ENCODE results near the gene TDRD1. TPM values are rescaled to one million over a fixed set of nuclear protein-coding genes. Genes with fewer than 3 reads are reported as not detected.

The TDRD1 gene
- total RNA-seq, 4 donors from 2014 or later, result 1.7 TPM; not detected in 3

GRCh38 chr10:114199239-114199638 is 20.1 kb downstream of the TDRD1 start:
- H3K27ac ChIP-seq, result no peak overlapping the region
- no peak overlapping the region for H3K4me3 ChIP-seq
- H3K9me3 ChIP-seq, result no peaks in the 10 kb centered on the region
- no peak for DNase-seq
- no peaks in the 10 kb centered on the region for H3K27me3 ChIP-seq
- no peaks in the 10 kb centered on the region for H3K36me3 ChIP-seq
- no peaks in the 10 kb centered on the region for H3K4me1 ChIP-seq
- TF ChIP-seq POLR2A (IDR thresholded peaks at IDR 0.05) (no peak), CTCF (IDR thresholded peaks at IDR 0.05) (no peak)

- Histone ChIP-seq H3K9me3 (no peaks in the 10 kb centered on the region), H3K36me3 (no peaks in the 10 kb centered on the region), H3K4me3 (no peak overlapping the region), H3K27me3 (no peaks in the 10 kb centered on the region), H3K27ac (no peak overlapping the region), H3K4me1 (no peaks in the 10 kb centered on the region)
- DNase-seq, result no peak
- no peak for TF ChIP-seq CTCF (IDR thresholded peaks at IDR 0.05)
- TF ChIP-seq POLR2A (IDR thresholded peaks at IDR 0.05), result no peak
Observed at GRCh38 chr10:114202812-114203211, 23.7 kb downstream of the TDRD1 start.

- Histone ChIP-seq H3K4me1 (no peaks in the 10 kb centered on the region), H3K9me3 (no peaks in the 10 kb centered on the region), H3K4me3 (no peak overlapping the region), H3K27me3 (no peaks in the 10 kb centered on the region), H3K27ac (no peak overlapping the region), H3K36me3 (no peaks in the 10 kb centered on the region)
- no peak for DNase-seq
- TF ChIP-seq POLR2A (IDR thresholded peaks at IDR 0.05), result no peak
- no peak for TF ChIP-seq CTCF (IDR thresholded peaks at IDR 0.05)
Observed at GRCh38 chr10:114206902-114207301, 27.7 kb downstream of the TDRD1 start.

- Histone ChIP-seq H3K4me3 (no peak overlapping the region), H3K27ac (no peak overlapping the region), H3K9me3 (no peaks in the 10 kb centered on the region), H3K27me3 (no peaks in the 10 kb centered on the region), H3K36me3 (no peaks in the 10 kb centered on the region), H3K4me1 (no peaks in the 10 kb centered on the region)
- DNase-seq, result no peak
- TF ChIP-seq CTCF (IDR thresholded peaks at IDR 0.05) (no peak), POLR2A (IDR thresholded peaks at IDR 0.05) (no peak)
Observed at GRCh38 chr10:114207349-114207748, 28.2 kb downstream of the TDRD1 start.

- no peak overlapping the region for H3K27ac ChIP-seq
- TF ChIP-seq CTCF (IDR thresholded peaks at IDR 0.05) (no peak), POLR2A (IDR thresholded peaks at IDR 0.05) (no peak)
Observed at GRCh38 chr10:114208351-114208750, 29.2 kb downstream of the TDRD1 start.

GRCh38 chr10:114212153-114212552 is 33.0 kb downstream of the TDRD1 start:
- no peak overlapping the region for H3K4me3 ChIP-seq
- no peaks in the 10 kb centered on the region for H3K4me1 ChIP-seq
- H3K27me3 ChIP-seq, result no peaks in the 10 kb centered on the region
- no peaks in the 10 kb centered on the region for H3K9me3 ChIP-seq
- TF ChIP-seq POLR2A (IDR thresholded peaks at IDR 0.05) (no peak), CTCF (IDR thresholded peaks at IDR 0.05) (no peak)
- no peak for DNase-seq
- H3K27ac ChIP-seq, result no peak overlapping the region
- no peaks in the 10 kb centered on the region for H3K36me3 ChIP-seq

More at GRCh38 chr10:114208351-114208750, 29.2 kb downstream of the TDRD1 start:
- H3K4me3 ChIP-seq, result no peak overlapping the region
- H3K4me1 ChIP-seq, result no peaks in the 10 kb centered on the region
- H3K36me3 ChIP-seq, result no peaks in the 10 kb centered on the region
- DNase-seq, result no peak
- H3K27me3 ChIP-seq, result no peaks in the 10 kb centered on the region
- H3K9me3 ChIP-seq, result no peaks in the 10 kb centered on the region
